K562 (cell line): ENCODE results near the gene FTL. TPM values are rescaled to one million over a fixed set of nuclear protein-coding genes. Genes with fewer than 3 reads are reported as not detected.

ENCODE experiments used
- ETS2 ChIP-seq: IDR thresholded peaks from 2 replicates; pipeline ENCODE4 v1.6.1; 2016; ENCODE audit warnings: borderline replicate concordance, missing genetic modification characterization, mild to moderate bottlenecking, moderate library complexity, missing compliant biosample characterization; ENCODE audit not compliant: poor library complexity, severe bottlenecking
- GABPB1 ChIP-seq: sonication (generic); formaldehyde crosslinking; IDR thresholded peaks from 2 replicates; pipeline ENCODE4 v1.8.0; 2022; ENCODE audit warnings: mild to moderate bottlenecking, missing genetic modification reagents
- HDAC2 ChIP-seq: fragments of 450-650 bp; IDR thresholded peaks from 2 replicates; pipeline ENCODE4 v1.6.1; 2016; ENCODE audit warnings: mild to moderate bottlenecking
- POLR2AphosphoS5 ChIP-seq: IDR thresholded peaks from 2 replicates; pipeline ENCODE4 v1.6.1; 2011; ENCODE audit warnings: mild to moderate bottlenecking, low read depth, low read length, moderate library complexity; ENCODE audit not compliant: control insufficient read depth, insufficient read depth
- PTBP1 ChIP-seq: fragments of 200-400 bp; formaldehyde crosslinking; IDR thresholded peaks from 2 replicates; pipeline ENCODE4 v1.6.1; 2017; ENCODE audit warnings: low read depth, low read length
- RNF219 ChIP-seq: fragments of 250-450 bp; sonication (Bioruptor Pico); IDR thresholded peaks from 2 replicates; pipeline ENCODE4 v1.5.0; 2022; ENCODE audit warnings: mild to moderate bottlenecking
- ZNF3 ChIP-seq: fragments of 250-450 bp; sonication (Bioruptor Pico); IDR thresholded peaks from 2 replicates; pipeline ENCODE4 v1.5.0; 2021; ENCODE audit warnings: mild to moderate bottlenecking, moderate library complexity
- polyA plus RNA-seq, 8 experiments: library from polyadenylated mRNA; depleted of rRNA in 4 of 8; stranded (reverse) in 5 of 8; unstranded in 3 of 8; fragments of >200 nt; fragmentation: Nextera tagmentation in 2 of 8; fragmentation: Illumina TruSeq in 1 of 8; extraction: Ambion mirVana in 2 of 8; extraction: Trizol in 1 of 8; gene quantifications; 2 replicates each; pipeline versions ENCODE4 v1.2.1 to v1.2.3, GENCODE V29; 2011 to 2014; ENCODE audit warnings: inconsistent platforms in 1 of 8, missing spikeins in 1 of 8
- total RNA-seq, 7 experiments: library from RNA; depleted of rRNA in 6 of 7; stranded (reverse); fragments of >200 nt in 6 of 7; fragmentation: Illumina TruSeq in 2 of 7; extraction: Trizol in 2 of 7; gene quantifications; 2 replicates each; pipeline versions ENCODE4 v1.2.1 to v1.2.3, GENCODE V29; 2011 to 2021; ENCODE audit warnings: low replicate concordance in 1 of 7
- TF ChIP-seq, protein P1 (sequence below), 3 experiments: fragments of 200-800 bp in 1 of 3; sonication (Bioruptor generic) in 1 of 3; sonication (generic) in 1 of 3; formaldehyde crosslinking in 1 of 3; IDR thresholded peaks; 2 replicates each; pipeline versions ENCODE4 v1.6.1 to v1.8.0; 2016 to 2022; ENCODE audit warnings: mild to moderate bottlenecking in 2 of 3, missing compliant biosample characterization in 2 of 3, missing genetic modification characterization in 2 of 3, missing genetic modification reagents in 1 of 3
- TF ChIP-seq, protein P2 (sequence below): sonication (generic); formaldehyde crosslinking; IDR thresholded peaks from 2 replicates; pipeline ENCODE4 v1.8.0; 2022; ENCODE audit warnings: mild to moderate bottlenecking, missing genetic modification reagents, borderline replicate concordance
- TF ChIP-seq, protein P3 (sequence below): fragments of 450-650 bp; IDR thresholded peaks from 2 replicates; pipeline ENCODE4 v1.6.1; 2016; ENCODE audit warnings: low read depth
- TF ChIP-seq, protein P4 (sequence below): fragments of 250-450 bp; sonication (Bioruptor Pico); IDR thresholded peaks from 2 replicates; pipeline ENCODE4 v1.8.0; 2021; ENCODE audit warnings: moderate library complexity, mild to moderate bottlenecking, inconsistent platforms

FTL gene
- total and polyA plus RNA-seq, 9 of the 15 experiments (the other 6 are each of a cell fraction or from before 2014, with no cell fraction given): 1,231 to 27,415 (median 3,965) TPM

- TF ChIP-seq GABPB1 (0 out of 2 replicates have a peak, but pooled peaks have one; percentile 12), RNF219 (CRISPR knock-in tag) (no peak), HDAC2 (no peak), POLR2AphosphoS5 (peak; percentile 52), PTBP1 (0 out of 2 replicates have a peak, but pooled peaks have one; percentile 34), ETS2 (tag) (no peak), ZNF3 (CRISPR knock-in tag) (no peak)
- TF ChIP-seq, protein P1, sequence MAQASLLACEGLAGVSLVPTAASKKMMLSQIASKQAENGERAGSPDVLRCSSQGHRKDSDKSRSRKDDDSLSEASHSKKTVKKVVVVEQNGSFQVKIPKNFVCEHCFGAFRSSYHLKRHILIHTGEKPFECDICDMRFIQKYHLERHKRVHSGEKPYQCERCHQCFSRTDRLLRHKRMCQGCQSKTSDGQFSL (CRISPR knock-in tag; IDR thresholded peaks at IDR 0.05): no peak
- TF ChIP-seq, protein P1 (tag; IDR thresholded peaks at IDR 0.05): 0 out of 4 replicates have a peak, but pooled peaks of 1 of the 2 experiments have one; percentile 26
- TF ChIP-seq, protein P2, sequence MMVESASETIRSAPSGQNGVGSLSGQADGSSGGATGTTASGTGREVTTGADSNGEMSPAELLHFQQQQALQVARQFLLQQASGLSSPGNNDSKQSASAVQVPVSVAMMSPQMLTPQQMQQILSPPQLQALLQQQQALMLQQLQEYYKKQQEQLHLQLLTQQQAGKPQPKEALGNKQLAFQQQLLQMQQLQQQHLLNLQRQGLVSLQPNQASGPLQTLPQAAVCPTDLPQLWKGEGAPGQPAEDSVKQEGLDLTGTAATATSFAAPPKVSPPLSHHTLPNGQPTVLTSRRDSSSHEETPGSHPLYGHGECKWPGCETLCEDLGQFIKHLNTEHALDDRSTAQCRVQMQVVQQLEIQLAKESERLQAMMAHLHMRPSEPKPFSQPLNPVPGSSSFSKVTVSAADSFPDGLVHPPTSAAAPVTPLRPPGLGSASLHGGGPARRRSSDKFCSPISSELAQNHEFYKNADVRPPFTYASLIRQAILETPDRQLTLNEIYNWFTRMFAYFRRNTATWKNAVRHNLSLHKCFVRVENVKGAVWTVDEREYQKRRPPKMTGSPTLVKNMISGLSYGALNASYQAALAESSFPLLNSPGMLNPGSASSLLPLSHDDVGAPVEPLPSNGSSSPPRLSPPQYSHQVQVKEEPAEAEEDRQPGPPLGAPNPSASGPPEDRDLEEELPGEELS: peak; percentile 86; the same call in 1 of the 2 replicates
- TF ChIP-seq, protein P3, sequence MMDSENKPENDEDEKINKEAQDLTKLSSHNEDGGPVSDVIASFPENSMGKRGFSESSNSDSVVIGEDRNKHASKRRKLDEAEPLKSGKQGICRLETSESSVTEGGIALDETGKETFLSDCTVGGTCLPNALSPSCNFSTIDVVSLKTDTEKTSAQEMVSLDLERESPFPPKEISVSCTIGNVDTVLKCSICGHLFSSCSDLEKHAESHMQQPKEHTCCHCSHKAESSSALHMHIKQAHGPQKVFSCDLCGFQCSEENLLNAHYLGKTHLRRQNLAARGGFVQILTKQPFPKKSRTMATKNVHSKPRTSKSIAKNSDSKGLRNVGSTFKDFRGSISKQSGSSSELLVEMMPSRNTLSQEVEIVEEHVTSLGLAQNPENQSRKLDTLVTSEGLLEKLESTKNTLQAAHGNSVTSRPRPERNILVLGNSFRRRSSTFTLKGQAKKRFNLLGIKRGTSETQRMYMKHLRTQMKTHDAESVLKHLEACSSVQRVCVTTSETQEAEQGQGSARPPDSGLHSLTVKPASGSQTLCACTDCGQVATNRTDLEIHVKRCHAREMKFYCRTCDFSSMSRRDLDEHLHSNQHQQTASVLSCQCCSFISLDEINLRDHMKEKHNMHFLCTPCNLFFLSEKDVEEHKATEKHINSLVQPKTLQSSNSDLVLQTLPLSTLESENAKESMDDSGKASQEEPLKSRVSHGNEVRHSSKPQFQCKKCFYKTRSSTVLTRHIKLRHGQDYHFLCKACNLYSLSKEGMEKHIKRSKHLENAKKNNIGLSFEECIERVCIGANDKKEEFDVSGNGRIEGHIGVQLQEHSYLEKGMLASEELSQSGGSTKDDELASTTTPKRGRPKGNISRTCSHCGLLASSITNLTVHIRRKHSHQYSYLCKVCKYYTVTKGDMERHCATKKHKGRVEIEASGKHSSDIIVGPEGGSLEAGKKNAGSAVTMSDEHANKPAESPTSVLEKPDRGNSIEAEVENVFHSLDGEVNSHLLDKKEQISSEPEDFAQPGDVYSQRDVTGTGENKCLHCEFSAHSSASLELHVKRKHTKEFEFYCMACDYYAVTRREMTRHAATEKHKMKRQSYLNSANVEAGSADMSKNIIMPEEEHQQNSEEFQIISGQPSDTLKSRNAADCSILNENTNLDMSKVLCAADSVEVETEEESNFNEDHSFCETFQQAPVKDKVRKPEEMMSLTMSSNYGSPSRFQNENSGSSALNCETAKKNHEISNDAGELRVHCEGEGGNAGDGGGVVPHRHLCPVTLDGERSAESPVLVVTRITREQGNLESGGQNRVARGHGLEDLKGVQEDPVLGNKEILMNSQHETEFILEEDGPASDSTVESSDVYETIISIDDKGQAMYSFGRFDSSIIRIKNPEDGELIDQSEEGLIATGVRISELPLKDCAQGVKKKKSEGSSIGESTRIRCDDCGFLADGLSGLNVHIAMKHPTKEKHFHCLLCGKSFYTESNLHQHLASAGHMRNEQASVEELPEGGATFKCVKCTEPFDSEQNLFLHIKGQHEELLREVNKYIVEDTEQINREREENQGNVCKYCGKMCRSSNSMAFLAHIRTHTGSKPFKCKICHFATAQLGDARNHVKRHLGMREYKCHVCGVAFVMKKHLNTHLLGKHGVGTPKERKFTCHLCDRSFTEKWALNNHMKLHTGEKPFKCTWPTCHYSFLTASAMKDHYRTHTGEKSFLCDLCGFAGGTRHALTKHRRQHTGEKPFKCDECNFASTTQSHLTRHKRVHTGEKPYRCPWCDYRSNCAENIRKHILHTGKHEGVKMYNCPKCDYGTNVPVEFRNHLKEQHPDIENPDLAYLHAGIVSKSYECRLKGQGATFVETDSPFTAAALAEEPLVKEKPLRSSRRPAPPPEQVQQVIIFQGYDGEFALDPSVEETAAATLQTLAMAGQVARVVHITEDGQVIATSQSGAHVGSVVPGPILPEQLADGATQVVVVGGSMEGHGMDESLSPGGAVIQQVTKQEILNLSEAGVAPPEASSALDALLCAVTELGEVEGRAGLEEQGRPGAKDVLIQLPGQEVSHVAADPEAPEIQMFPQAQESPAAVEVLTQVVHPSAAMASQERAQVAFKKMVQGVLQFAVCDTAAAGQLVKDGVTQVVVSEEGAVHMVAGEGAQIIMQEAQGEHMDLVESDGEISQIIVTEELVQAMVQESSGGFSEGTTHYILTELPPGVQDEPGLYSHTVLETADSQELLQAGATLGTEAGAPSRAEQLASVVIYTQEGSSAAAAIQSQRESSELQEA: no peak
- TF ChIP-seq, protein P4, sequence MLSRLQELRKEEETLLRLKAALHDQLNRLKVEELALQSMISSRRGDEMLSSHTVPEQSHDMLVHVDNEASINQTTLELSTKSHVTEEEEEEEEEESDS: no peak
Observed at GRCh38 chr19:48968179-48968661, 3.1 kb downstream of the FTL start (continued).
